Esophagus (tissue), 2 donors: Measurements from ENCODE around the gene DNAJB2. TPM values are rescaled to one million over a fixed set of nuclear protein-coding genes. Genes with fewer than 3 reads are reported as not detected.

Source experiments
- H3K27ac ChIP-seq, 2 donors: one replicate each; pipeline ENCODE4 v1.5.1; 2013; ENCODE audit warnings: low read depth in 2 of 2, mild to moderate bottlenecking in 2 of 2, inconsistent platforms in 1 of 2, low read length in 1 of 2, moderate library complexity in 1 of 2
- H3K27me3 ChIP-seq, 2 donors: one replicate each; pipeline ENCODE4 v1.6.1; 2013; ENCODE audit warnings: low read length in 2 of 2, control low read depth in 1 of 2, mild to moderate bottlenecking in 1 of 2; ENCODE audit not compliant: insufficient read depth in 2 of 2, control insufficient read depth in 1 of 2
- H3K36me3 ChIP-seq, 2 donors: one replicate each; pipeline ENCODE4 v1.6.1; 2013; ENCODE audit warnings: low read length in 1 of 2; ENCODE audit not compliant: control insufficient read depth in 2 of 2, insufficient read depth in 2 of 2
- H3K4me1 ChIP-seq, 2 donors: one replicate each; pipeline ENCODE4 v1.6.1; 2013; ENCODE audit warnings: low read length in 1 of 2; ENCODE audit not compliant: control insufficient read depth in 2 of 2, insufficient read depth in 2 of 2
- H3K4me3 ChIP-seq, 2 donors: one replicate each; pipeline ENCODE4 v1.5.1; 2013; ENCODE audit warnings: low read length in 2 of 2, mild to moderate bottlenecking in 2 of 2, low read depth in 1 of 2, moderate library complexity in 1 of 2
- H3K9me3 ChIP-seq, 2 donors: one replicate each; pipeline ENCODE4 v1.6.1; 2013; ENCODE audit warnings: mild to moderate bottlenecking in 2 of 2, low read depth in 1 of 2, low read length in 1 of 2, moderate library complexity in 1 of 2; ENCODE audit not compliant: control insufficient read depth in 2 of 2, insufficient read depth in 1 of 2
- WGBS, 2 donors: extraction: QIAGEN DNeasy Blood & Tissue Kit; methylation state at CpG; one replicate each; pipeline ENCODE4 v1.1.7; 2013; 5-methylcytosine and 5-hydroxymethylcytosine counted together
- polyA plus RNA-seq, 2 donors: library from polyadenylated mRNA; stranded (reverse); fragments of 200-250 nt; gene quantifications; one replicate each; pipeline ENCODE4 v1.2.3, GENCODE V29; 2013
- donor health status: healthy with polysubstance abuse.
- donor health status: Bipolar disorder and iron deficiency.

DNAJB2 gene
- 10 to 100 TPM; 42.4 to 47.8 TPM for polyA plus RNA-seq

DNA sequence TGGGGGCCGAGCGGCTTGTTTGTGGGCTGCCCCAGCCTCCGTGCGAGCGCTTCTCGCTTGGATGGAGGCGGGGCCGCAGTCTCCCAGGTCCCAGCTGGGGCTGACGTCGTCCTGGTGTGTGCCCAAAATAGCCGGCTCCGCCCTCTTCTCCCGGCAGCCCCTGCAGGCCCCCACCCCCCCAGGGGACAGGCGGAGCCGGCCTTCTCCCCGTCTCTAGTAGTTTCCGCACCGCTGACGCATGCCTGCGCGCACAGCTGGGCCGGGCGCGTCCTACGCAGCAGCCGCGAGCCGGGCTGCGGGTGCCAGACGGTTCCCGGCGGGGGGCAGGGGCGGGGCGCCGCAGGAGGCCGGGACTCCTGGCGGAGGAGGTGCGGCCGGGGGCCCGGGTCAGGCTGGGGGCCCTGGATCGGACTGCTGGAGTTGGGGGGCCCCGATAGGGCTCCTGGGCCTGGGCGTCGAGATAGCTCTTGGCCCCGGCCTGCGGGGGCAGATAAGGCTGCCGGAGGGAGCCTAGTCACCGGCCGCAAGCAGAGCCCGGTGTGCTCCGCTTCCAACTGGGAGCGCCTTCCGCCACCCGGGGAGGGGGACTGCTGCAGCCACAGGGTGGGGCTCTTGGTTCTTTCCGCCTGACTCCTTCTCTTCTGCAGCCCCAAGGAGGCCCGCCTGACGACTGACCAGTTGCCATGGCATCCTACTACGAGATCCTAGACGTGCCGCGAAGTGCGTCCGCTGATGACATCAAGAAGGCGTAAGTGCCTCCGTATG lies at the start of gene DNAJB2:
Gene DNAJB2, plus strand, starts transcription at position 216 of the 765 bp plus-strand sequence. Its CDS starts 468 bp downstream, at position 684.
- Histone ChIP-seq H3K4me3 (peak within 1 kb of the TSS; percentile 51 to 55), H3K36me3 (peaks cover 0 to 20% of the 10 kb centered on the region in 2 donors), H3K27ac (peak within 1 kb of the TSS; percentile 89 to 93), H3K27me3 (no peaks in the 10 kb centered on the region), H3K4me1 (peaks cover 4 to 12% of the 10 kb centered on the region in 2 donors), H3K9me3 (no peaks in the 10 kb centered on the region)
- WGBS, 2 donors, result 1% methylated on average over 47 to 65 of the region's 65 CpGs

- Histone ChIP-seq H3K27me3 (no peaks in the 10 kb centered on the region), H3K27ac (peak overlapping the region; percentile 94 to 99), H3K9me3 (no peaks in the 10 kb centered on the region), H3K4me1 (peaks cover 9 to 10% of the 10 kb centered on the region in 2 donors), H3K4me3 (peak overlapping the region; percentile 70 to 76), H3K36me3 (peaks cover 17 to 23% of the 10 kb centered on the region in 2 donors)
- WGBS, 2 donors, result 0% methylated on average over 24 of the region's 24 CpGs
Measured at GRCh38 chr2:219230059-219230540, 49.1 kb upstream of the DNAJB2 start.

- Histone ChIP-seq H3K27ac (no peak overlapping the region), H3K27me3 (no peaks in the 10 kb centered on the region), H3K9me3 (no peaks in the 10 kb centered on the region), H3K4me1 (no peaks in the 10 kb centered on the region), H3K4me3 (no peak overlapping the region), H3K36me3 (peaks cover 24 to 32% of the 10 kb centered on the region in 2 donors)
- 75 to 96% methylated on average over 3 of the region's 3 CpGs for WGBS, 2 donors
Measured at GRCh38 chr2:219234331-219234730, 44.8 kb upstream of the DNAJB2 start.

DNA sequence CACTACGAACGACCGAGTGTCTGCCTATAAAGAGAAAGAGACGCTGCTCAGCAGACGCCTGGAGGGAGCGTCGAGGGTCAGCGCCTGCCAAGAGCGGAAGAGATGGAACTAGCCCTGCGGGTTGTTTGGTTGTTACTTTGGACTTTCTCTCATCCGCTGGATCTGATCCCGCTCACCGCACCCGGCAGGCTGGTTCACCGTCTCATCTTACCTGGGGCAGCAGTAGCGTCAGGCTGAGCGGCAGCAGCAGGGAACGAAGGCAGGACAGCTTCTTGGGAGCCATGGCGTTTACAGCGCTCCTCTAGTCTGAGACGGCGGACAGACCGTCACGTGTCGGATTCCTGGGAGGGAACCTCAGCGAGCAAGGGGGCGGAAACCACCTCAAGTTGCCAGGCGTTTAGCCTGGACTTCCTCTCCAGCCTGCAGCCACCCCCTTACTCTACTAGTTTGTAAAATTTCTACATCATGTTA lies 35.8 kb upstream of the DNAJB2 start:
- no peak overlapping the region for H3K27ac ChIP-seq
- peaks cover 3 to 8% of the 10 kb centered on the region in 2 donors for H3K4me1 ChIP-seq
- H3K27me3 ChIP-seq, result no peaks in the 10 kb centered on the region
- H3K9me3 ChIP-seq, result no peaks in the 10 kb centered on the region
- H3K36me3 ChIP-seq, result peaks cover 6% of the 10 kb centered on the region in 2 donors
- 36 to 46% methylated on average over 28 of the region's 28 CpGs for WGBS, 2 donors
- no peak overlapping the region for H3K4me3 ChIP-seq

DNA sequence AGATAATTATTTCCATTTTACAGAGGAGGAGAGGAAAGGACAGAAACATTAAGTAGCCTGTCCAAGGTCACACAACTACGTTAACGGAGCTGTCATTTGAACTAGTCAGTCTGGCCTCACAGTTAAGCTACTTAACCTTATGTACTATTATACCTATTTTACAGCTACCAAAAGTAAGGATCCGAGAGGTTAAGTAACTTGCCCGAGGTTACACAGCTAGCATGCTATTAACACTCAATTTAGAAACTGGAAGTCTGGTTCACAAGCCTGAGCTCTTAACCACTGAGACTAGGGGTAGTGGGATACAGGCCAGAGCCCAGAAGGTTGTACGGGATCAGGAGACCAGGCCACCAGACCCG lies 34.4 kb upstream of the DNAJB2 start:
- WGBS, 2 donors, result 35% methylated on average over 6 of the region's 6 CpGs
- Histone ChIP-seq H3K4me3 (peak overlapping the region; percentile 81 to 93), H3K36me3 (peaks cover 6 to 7% of the 10 kb centered on the region in 2 donors), H3K9me3 (no peaks in the 10 kb centered on the region), H3K27ac (peak overlapping the region; percentile 91 to 96), H3K27me3 (no peaks in the 10 kb centered on the region), H3K4me1 (peaks cover 7 to 18% of the 10 kb centered on the region in 2 donors)

- Histone ChIP-seq H3K27me3 (no peaks in the 10 kb centered on the region), H3K36me3 (peaks cover 7 to 10% of the 10 kb centered on the region in 2 donors), H3K27ac (peak within 1 kb of the TSS; percentile 91 to 96), H3K4me3 (peak within 1 kb of the TSS; percentile 81 to 93), H3K4me1 (peaks cover 9 to 23% of the 10 kb centered on the region in 2 donors), H3K9me3 (no peaks in the 10 kb centered on the region)
- WGBS, 2 donors, result 0% methylated on average over 45 to 46 of the region's 46 CpGs
Measured at GRCh38 chr2:219245148-219245898, 33.8 kb upstream of the DNAJB2 start, which contains the start of the genes GLB1L and STK16. TSS of gene GLB1L (minus strand) at chr2:219245444. CDS start at chr2:219243573, 1,871 bp downstream. TSS of gene STK16 (plus strand) at chr2:219245479. CDS start at chr2:219246000, 521 bp downstream.

- H3K27ac ChIP-seq, result peak overlapping the region; percentile 91 to 96
- peak overlapping the region; percentile 81 to 93 for H3K4me3 ChIP-seq
- peaks cover 10 to 13% of the 10 kb centered on the region in 2 donors for H3K36me3 ChIP-seq
- peaks cover 13 to 29% of the 10 kb centered on the region in 2 donors for H3K4me1 ChIP-seq
- no peaks in the 10 kb centered on the region for H3K9me3 ChIP-seq
- H3K27me3 ChIP-seq, result no peaks in the 10 kb centered on the region
- 9 to 13% methylated on average over 10 of the region's 10 CpGs for WGBS, 2 donors
Measured at GRCh38 chr2:219245899-219246230, 33.3 kb upstream of the DNAJB2 start.

DNA sequence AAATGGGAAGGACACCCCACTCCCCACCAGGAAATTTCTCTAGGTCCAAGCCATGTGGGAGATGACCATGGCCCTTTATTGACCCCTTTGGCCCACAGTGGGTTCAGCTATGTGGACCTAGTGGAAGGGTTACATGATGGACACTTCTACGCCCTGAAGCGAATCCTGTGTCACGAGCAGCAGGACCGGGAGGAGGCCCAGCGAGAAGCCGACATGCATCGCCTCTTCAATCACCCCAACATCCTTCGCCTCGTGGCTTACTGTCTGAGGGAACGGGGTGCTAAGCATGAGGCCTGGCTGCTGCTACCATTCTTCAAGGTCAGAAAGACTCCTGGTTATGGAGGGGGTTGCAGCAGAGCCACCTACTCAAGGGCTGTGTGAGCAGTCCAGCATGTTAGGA lies 32.6 kb upstream of the DNAJB2 start:
- WGBS, 2 donors, result 92 to 93% methylated on average over 10 of the region's 10 CpGs

More for the DNA sequence above, 32.6 kb upstream of the DNAJB2 start:
- Histone ChIP-seq H3K27me3 (no peaks in the 10 kb centered on the region), H3K27ac (peak overlapping the region; percentile 12 to 44), H3K36me3 (peaks cover 10 to 19% of the 10 kb centered on the region in 2 donors), H3K4me1 (peaks cover 13 to 36% of the 10 kb centered on the region in 2 donors), H3K4me3 (no peak overlapping the region), H3K9me3 (no peaks in the 10 kb centered on the region)
